H9 (cell line): Measurements from ENCODE around the gene LAMA3. TPM values are rescaled to one million over a fixed set of nuclear protein-coding genes. Genes with fewer than 3 reads are reported as not detected.
A peak's percentile ranks its signal among the peaks of the same experiment; 100 is the strongest.

Experiments used
- DNase-seq: peaks from one replicate; pipeline ENCODE4 v3.0.0-alpha.2; 2017
- H2AFZ ChIP-seq: one replicate; pipeline ENCODE4 v1.6.1; 2013; ENCODE audit warnings: mild to moderate bottlenecking, low read length, control low read depth, moderate library complexity
- H2AK5ac ChIP-seq: 2 replicates; pipeline ENCODE4 v1.6.1; 2013; ENCODE audit warnings: low read length, control low read depth, mixed read lengths; ENCODE audit not compliant: insufficient read length
- H2BK120ac ChIP-seq: one replicate; pipeline ENCODE4 v1.6.1; 2013; ENCODE audit warnings: low read depth, mild to moderate bottlenecking, low read length, control low read depth, inconsistent platforms; ENCODE audit not compliant: poor library complexity, severe bottlenecking
- H2BK12ac ChIP-seq: 2 replicates; pipeline ENCODE4 v1.6.1; 2013; ENCODE audit warnings: low read length, control low read depth, mixed read lengths, low read depth; ENCODE audit not compliant: insufficient read length
- H2BK15ac ChIP-seq: 2 replicates; pipeline ENCODE4 v1.6.1; 2013; ENCODE audit warnings: low read depth, low read length, control low read depth
- H2BK20ac ChIP-seq: one replicate; pipeline ENCODE4 v1.6.1; 2013; ENCODE audit warnings: low read depth, mild to moderate bottlenecking, low read length, control low read depth, inconsistent platforms; ENCODE audit not compliant: poor library complexity, severe bottlenecking
- H2BK5ac ChIP-seq: 2 replicates; pipeline ENCODE4 v1.6.1; 2013; ENCODE audit warnings: low read length, control low read depth, mixed read lengths; ENCODE audit not compliant: insufficient read length
- H3K14ac ChIP-seq: 2 replicates; pipeline ENCODE4 v1.6.1; 2013; ENCODE audit warnings: low read length, control low read depth; ENCODE audit not compliant: insufficient read depth
- H3K18ac ChIP-seq: 2 replicates; pipeline ENCODE4 v1.6.1; 2013; ENCODE audit warnings: low read depth, mild to moderate bottlenecking, mixed read lengths, low read length, control low read depth; ENCODE audit not compliant: insufficient read length
- H3K23ac ChIP-seq: 2 replicates; pipeline ENCODE4 v1.6.1; 2013; ENCODE audit warnings: low read length, control low read depth, mixed read lengths, low read depth; ENCODE audit not compliant: insufficient read length
- H3K23me2 ChIP-seq: 2 replicates; pipeline ENCODE4 v1.6.1; 2013; ENCODE audit warnings: low read depth, mild to moderate bottlenecking, mixed read lengths, low read length, control low read depth; ENCODE audit not compliant: insufficient read length, poor library complexity, severe bottlenecking
- H3K27ac ChIP-seq: 2 replicates; pipeline ENCODE4 v1.5.1; 2013; ENCODE audit warnings: low read length, control low read depth, mixed read lengths, low read depth; ENCODE audit not compliant: insufficient read length
- H3K27me3 ChIP-seq: 2 replicates; pipeline ENCODE4 v1.6.1; 2013; ENCODE audit warnings: low read length, control low read depth, inconsistent platforms; ENCODE audit not compliant: insufficient read depth
- H3K4ac ChIP-seq: 2 replicates; pipeline ENCODE4 v1.6.1; 2013; ENCODE audit warnings: low read depth, mild to moderate bottlenecking, control low read depth, inconsistent platforms, low read length, moderate library complexity
- H3K4me1 ChIP-seq: 2 replicates; pipeline ENCODE4 v1.6.1; 2013; ENCODE audit warnings: low read length, control low read depth, inconsistent platforms; ENCODE audit not compliant: insufficient read depth
- H3K4me2 ChIP-seq: 2 replicates; pipeline ENCODE4 v1.6.1; 2013; ENCODE audit warnings: low read length, control low read depth, mixed read lengths; ENCODE audit not compliant: insufficient read length, insufficient read depth
- H3K56ac ChIP-seq: 2 replicates; pipeline ENCODE4 v1.6.1; 2013; ENCODE audit warnings: low read depth, mild to moderate bottlenecking, mixed read lengths, low read length, control low read depth; ENCODE audit not compliant: insufficient read length
- H3K79me1 ChIP-seq: 2 replicates; pipeline ENCODE4 v1.6.1; 2013; ENCODE audit warnings: low read depth, mild to moderate bottlenecking, moderate library complexity, low read length, control low read depth, inconsistent platforms; ENCODE audit not compliant: insufficient read depth, poor library complexity, severe bottlenecking
- H3K79me2 ChIP-seq: 2 replicates; pipeline ENCODE4 v1.6.1; 2013; ENCODE audit warnings: low read length, control low read depth, inconsistent platforms; ENCODE audit not compliant: insufficient read depth
- H3K9ac ChIP-seq: 2 replicates; pipeline ENCODE4 v1.6.1; 2013; ENCODE audit warnings: low read length, control low read depth, mixed read lengths; ENCODE audit not compliant: insufficient read length; ENCODE audit errors: extremely low read depth
- H3K9me3 ChIP-seq: one replicate; pipeline ENCODE4 v1.6.1; 2013; ENCODE audit warnings: low read depth, low read length, inconsistent platforms; ENCODE audit not compliant: control insufficient read depth
- H3T11ph ChIP-seq: one replicate; pipeline ENCODE4 v1.6.1; 2013; ENCODE audit warnings: mild to moderate bottlenecking, low read length, control low read depth, inconsistent platforms
- H4K20me1 ChIP-seq: one replicate; pipeline ENCODE4 v1.6.1; 2013; ENCODE audit not compliant: control insufficient read depth, insufficient read length, insufficient read depth
- H4K5ac ChIP-seq: 2 replicates; pipeline ENCODE4 v1.6.1; 2013; ENCODE audit warnings: low read depth, mild to moderate bottlenecking, mixed read lengths, low read length, control low read depth; ENCODE audit not compliant: insufficient read length
- H4K8ac ChIP-seq: replicated peaks from 2 replicates; pipeline ENCODE4 v1.6.1; 2013; ENCODE audit warnings: low read length, control low read depth, mixed read lengths, low read depth; ENCODE audit not compliant: insufficient read length
- H4K91ac ChIP-seq: 2 replicates; pipeline ENCODE4 v1.6.1; 2013; ENCODE audit warnings: low read depth, mild to moderate bottlenecking, moderate library complexity, mixed read lengths, low read length, control low read depth; ENCODE audit not compliant: insufficient read length
- H3K27ac Mint-ChIP-seq, 3 experiments: 2 replicates in 2 of 3; 3 replicates in 1 of 3; pipeline ENCODE4 v1.8.0; 2020 to 2021; ENCODE audit warnings: mixed read lengths in 3 of 3, mild to moderate bottlenecking in 1 of 3, moderate library complexity in 1 of 3
- H3K27me3 Mint-ChIP-seq: 2 replicates; pipeline ENCODE4 v1.8.0; 2021; ENCODE audit warnings: low read depth, mild to moderate bottlenecking, moderate library complexity, mixed read lengths
- H3K36me3 Mint-ChIP-seq, 3 experiments: 2 replicates in 2 of 3; 3 replicates in 1 of 3; pipeline ENCODE4 v1.8.0; 2020 to 2021; ENCODE audit warnings: low read depth in 3 of 3, mixed read lengths in 3 of 3; ENCODE audit not compliant: insufficient read depth in 1 of 3
- H3K4me1 Mint-ChIP-seq, 2 experiments: 2 replicates each; pipeline ENCODE4 v1.8.0; 2020; ENCODE audit warnings: mixed read lengths in 2 of 2
- H3K4me3 Mint-ChIP-seq, 2 experiments: 2 replicates in 1 of 2; 3 replicates in 1 of 2; pipeline ENCODE4 v1.8.0; 2020 to 2021; ENCODE audit warnings: mild to moderate bottlenecking in 2 of 2, mixed read lengths in 2 of 2, moderate library complexity in 1 of 2
- H3K9me3 Mint-ChIP-seq, 2 experiments: 2 replicates in 1 of 2; 3 replicates in 1 of 2; pipeline ENCODE4 v1.8.0; 2020; ENCODE audit warnings: mild to moderate bottlenecking in 2 of 2, mixed read lengths in 2 of 2, moderate library complexity in 1 of 2
- WGBS: extraction: QIAGEN DNeasy Blood & Tissue Kit; methylation state at CpG from one replicate; pipeline ENCODE4 v1.1.7; 2013; ENCODE audit warnings: missing lambda C conversion rate, low lambda C conversion rate, mixed read lengths; ENCODE audit not compliant: insufficient read length; ENCODE audit errors: extremely low coverage; 5-methylcytosine and 5-hydroxymethylcytosine counted together
- total RNA-seq: library from RNA; stranded (reverse); gene quantifications from 2 replicates; pipeline ENCODE4 v1.2.1, GENCODE V29; 2021
- TF ChIP-seq, protein P1 (sequence below): fragments of 200-600 bp; sonication (generic); conservative IDR thresholded peaks from 3 replicates; pipeline ENCODE4 v1.8.0; 2021; ENCODE audit warnings: antibody characterized with exemption, mild to moderate bottlenecking

LAMA3 gene
- total RNA-seq, 1 experiment from 2014 or later, result 0.33 TPM

DNA sequence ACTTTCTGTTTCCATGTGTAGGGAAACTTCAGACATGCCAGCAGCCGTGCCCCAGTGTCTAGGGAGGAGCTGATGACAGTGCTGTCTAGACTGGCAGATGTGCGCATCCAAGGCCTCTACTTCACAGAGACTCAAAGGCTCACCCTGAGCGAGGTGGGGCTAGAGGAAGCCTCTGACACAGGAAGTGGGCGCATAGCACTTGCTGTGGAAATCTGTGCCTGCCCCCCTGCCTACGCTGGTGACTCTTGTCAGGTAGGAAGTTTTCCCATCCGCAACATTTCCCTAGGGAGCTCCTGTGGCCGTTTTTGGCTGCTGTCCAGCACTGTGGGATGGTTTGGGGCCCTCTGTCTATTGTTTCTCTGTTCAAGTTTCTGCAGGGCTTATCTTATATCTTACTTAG, 182.2 kb downstream of the LAMA3 start:
- no peaks in the 10 kb centered on the region for H3K36me3 Mint-ChIP-seq
- Histone ChIP-seq H3K4me1 (no peaks in the 10 kb centered on the region), H3K23me2 (no peaks in the 10 kb centered on the region), H4K91ac (no peak overlapping the region), H3K23ac (no peak overlapping the region), H2BK5ac (no peak overlapping the region), H3K14ac (no peak overlapping the region), H2BK15ac (no peak overlapping the region), H4K8ac (no peak overlapping the region), H3K79me1 (no peaks in the 10 kb centered on the region), H3K79me2 (no peaks in the 10 kb centered on the region), H3K9me3 (no peaks in the 10 kb centered on the region), H2BK120ac (no peak overlapping the region), H4K5ac (no peak overlapping the region), H3K9ac (no peak overlapping the region), H3K27ac (no peak overlapping the region), H2AFZ (no peak overlapping the region), H3K18ac (no peak overlapping the region), H2BK12ac (no peak overlapping the region), H3K56ac (no peak overlapping the region), H2BK20ac (no peak overlapping the region), H4K20me1 (no peaks in the 10 kb centered on the region), H3K4me2 (no peak overlapping the region), H2AK5ac (no peak overlapping the region), H3K4ac (no peak overlapping the region), H3K27me3 (no peaks in the 10 kb centered on the region), H3T11ph (no peak overlapping the region)
- no CpG with 5 or more reads among the region's 7 CpGs for WGBS
- peak overlapping the region in 1 of 3 experiments; percentile 84; a peak in 2 of 7 replicates for H3K27ac Mint-ChIP-seq
- no peaks in the 10 kb centered on the region for H3K9me3 Mint-ChIP-seq
- no peak for DNase-seq
- H3K27me3 Mint-ChIP-seq, result peaks cover 2% of the 10 kb centered on the region
- no peak overlapping the region for H3K4me3 Mint-ChIP-seq
- TF ChIP-seq, protein P1, sequence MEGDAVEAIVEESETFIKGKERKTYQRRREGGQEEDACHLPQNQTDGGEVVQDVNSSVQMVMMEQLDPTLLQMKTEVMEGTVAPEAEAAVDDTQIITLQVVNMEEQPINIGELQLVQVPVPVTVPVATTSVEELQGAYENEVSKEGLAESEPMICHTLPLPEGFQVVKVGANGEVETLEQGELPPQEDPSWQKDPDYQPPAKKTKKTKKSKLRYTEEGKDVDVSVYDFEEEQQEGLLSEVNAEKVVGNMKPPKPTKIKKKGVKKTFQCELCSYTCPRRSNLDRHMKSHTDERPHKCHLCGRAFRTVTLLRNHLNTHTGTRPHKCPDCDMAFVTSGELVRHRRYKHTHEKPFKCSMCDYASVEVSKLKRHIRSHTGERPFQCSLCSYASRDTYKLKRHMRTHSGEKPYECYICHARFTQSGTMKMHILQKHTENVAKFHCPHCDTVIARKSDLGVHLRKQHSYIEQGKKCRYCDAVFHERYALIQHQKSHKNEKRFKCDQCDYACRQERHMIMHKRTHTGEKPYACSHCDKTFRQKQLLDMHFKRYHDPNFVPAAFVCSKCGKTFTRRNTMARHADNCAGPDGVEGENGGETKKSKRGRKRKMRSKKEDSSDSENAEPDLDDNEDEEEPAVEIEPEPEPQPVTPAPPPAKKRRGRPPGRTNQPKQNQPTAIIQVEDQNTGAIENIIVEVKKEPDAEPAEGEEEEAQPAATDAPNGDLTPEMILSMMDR, result no peak
- peaks cover 9 to 14% of the 10 kb centered on the region in 2 experiments for H3K4me1 Mint-ChIP-seq
